Subcutaneous adipose tissue (tissue), 4 donors: Measurements from ENCODE around the gene APOC3. TPM values are rescaled to one million over a fixed set of nuclear protein-coding genes. Genes with fewer than 3 reads are reported as not detected.

ENCODE experiments used
- total RNA-seq, 4 donors: library from RNA; depleted of rRNA; stranded (reverse); fragments of >200 nt; gene quantifications; one replicate each; pipeline ENCODE4 v1.1.0, GENCODE V29; 2016
- TF ChIP-seq, protein P1 (sequence below): fragments of 450-650 bp; IDR thresholded peaks from one replicate; pipeline ENCODE4 v1.5.1; 2016; ENCODE audit warnings: low read depth, mild to moderate bottlenecking, control low read depth, antibody characterized with exemption, moderate library complexity

The APOC3 gene
- total RNA-seq, 4 donors from 2014 or later: not detected

DNA sequence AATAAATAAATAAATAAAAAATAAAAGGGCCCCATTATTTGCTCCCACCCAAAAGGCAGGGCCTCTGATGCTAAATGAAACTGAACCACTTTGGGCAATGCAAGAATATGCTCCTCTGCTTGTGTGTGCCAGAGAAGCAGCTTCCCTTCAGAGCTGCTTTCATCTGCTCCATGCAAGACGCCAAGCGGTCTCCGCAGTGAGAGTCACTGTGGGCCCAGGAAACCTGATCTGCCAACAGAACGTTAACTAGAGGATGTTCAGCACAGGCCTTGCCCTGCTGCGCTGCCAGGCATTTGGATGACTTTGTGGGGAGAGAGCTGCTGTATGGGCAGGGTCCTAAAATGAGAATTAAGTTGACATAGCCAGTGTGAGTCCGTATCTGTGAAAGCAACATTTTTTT, 51.4 kb downstream of the APOC3 start:
- TF ChIP-seq, protein P1, sequence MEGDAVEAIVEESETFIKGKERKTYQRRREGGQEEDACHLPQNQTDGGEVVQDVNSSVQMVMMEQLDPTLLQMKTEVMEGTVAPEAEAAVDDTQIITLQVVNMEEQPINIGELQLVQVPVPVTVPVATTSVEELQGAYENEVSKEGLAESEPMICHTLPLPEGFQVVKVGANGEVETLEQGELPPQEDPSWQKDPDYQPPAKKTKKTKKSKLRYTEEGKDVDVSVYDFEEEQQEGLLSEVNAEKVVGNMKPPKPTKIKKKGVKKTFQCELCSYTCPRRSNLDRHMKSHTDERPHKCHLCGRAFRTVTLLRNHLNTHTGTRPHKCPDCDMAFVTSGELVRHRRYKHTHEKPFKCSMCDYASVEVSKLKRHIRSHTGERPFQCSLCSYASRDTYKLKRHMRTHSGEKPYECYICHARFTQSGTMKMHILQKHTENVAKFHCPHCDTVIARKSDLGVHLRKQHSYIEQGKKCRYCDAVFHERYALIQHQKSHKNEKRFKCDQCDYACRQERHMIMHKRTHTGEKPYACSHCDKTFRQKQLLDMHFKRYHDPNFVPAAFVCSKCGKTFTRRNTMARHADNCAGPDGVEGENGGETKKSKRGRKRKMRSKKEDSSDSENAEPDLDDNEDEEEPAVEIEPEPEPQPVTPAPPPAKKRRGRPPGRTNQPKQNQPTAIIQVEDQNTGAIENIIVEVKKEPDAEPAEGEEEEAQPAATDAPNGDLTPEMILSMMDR: no peak

DNA sequence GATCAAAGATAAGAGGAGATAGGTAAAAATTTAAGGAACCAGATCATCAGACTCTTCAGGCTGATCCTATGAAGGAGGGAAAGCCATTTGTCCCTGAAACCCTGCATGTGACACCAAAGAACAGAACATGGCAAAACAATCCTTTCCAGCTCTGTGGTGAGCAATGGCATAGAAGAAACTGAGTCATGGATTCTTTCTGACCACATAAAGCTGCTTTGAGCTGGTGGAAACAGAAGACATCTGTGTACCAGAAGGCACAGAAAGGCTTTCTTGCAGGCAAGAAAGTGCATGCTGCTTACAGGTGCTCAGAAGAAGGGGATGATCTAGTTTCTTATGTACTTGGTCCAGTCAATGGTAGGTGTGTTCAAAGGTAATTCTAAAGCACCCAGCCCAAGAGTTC, 52.7 kb downstream of the APOC3 start:
- TF ChIP-seq, protein P1: no peak

Other genes starting within 250 kb of the APOC3 start
- gene BUD13, start 56.9 kb upstream of the APOC3 start, total RNA-seq: 10 to 100 TPM; 11.0 to 12.8 (median 12.5) TPM
- gene ZPR1, start 41.9 kb upstream of the APOC3 start, total RNA-seq: 10 to 100 TPM; 27.6 to 39.4 (median 31.2) TPM
- not detected for gene APOA5, start 38.0 kb upstream of the APOC3 start, total RNA-seq
- gene APOA4, start 6.6 kb upstream of the APOC3 start, total RNA-seq: not detected
- gene APOA1, start 7.7 kb downstream of the APOC3 start, total RNA-seq: not detected